Stimulated activated CD8-positive, alpha-beta memory T cell treated with anti-CD3 and anti-CD28 coated beads, Interleukin-7, amount 100 ng/mL, for 4 hours (primary cell): Measurements from ENCODE around the gene PLXNB3.

ENCODE experiments used
- DNase-seq, 2 donors: peaks; one replicate each; pipeline ENCODE4 v3.0.0-alpha.2; 2020; ENCODE audit warnings: low read depth in 2 of 2

The PLXNB3 gene

DNA sequence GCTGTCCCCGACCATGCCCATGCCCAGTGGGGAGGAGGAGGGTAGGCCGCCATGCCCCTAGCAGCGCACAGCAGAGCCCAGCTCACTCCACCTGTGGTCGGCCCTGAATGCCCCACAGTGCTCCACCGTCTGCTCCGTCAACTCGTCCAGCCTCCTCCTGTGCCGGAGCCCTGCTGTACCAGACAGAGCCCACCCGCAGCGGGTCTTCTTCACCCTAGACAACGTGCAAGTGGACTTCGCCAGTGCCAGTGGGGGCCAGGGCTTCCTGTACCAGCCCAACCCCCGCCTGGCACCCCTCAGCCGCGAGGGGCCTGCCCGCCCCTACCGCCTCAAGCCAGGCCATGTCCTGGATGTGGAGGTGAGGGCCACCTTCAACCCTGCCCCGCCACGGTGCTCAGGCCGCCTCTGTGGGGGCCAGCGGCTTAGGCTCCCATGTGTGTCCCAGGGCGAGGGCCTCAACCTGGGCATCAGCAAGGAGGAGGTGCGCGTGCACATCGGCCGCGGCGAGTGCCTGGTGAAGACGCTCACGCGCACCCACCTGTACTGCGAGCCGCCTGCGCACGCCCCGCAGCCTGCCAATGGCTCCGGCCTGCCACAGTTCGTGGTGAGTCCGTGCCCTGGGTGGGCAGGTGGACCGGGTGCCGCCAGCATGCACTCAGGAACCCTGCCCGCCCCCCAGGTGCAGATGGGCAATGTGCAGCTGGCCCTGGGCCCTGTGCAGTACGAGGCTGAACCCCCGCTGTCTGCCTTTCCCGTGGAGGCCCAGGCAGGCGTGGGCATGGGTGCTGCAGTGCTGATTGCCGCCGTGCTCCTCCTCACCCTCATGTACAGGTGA lies 9.9 kb downstream of the PLXNB3 start:
- no peak for DNase-seq

- no peak for DNase-seq
These were observed 10.7 kb downstream of the PLXNB3 start for GRCh38 chrX:153774576-153775292.

- no peak for DNase-seq
These were observed 11.5 kb downstream of the PLXNB3 start for GRCh38 chrX:153775293-153776119.

- DNase-seq = no peak
These were observed 12.1 kb downstream of the PLXNB3 start for GRCh38 chrX:153776120-153776599.

DNA sequence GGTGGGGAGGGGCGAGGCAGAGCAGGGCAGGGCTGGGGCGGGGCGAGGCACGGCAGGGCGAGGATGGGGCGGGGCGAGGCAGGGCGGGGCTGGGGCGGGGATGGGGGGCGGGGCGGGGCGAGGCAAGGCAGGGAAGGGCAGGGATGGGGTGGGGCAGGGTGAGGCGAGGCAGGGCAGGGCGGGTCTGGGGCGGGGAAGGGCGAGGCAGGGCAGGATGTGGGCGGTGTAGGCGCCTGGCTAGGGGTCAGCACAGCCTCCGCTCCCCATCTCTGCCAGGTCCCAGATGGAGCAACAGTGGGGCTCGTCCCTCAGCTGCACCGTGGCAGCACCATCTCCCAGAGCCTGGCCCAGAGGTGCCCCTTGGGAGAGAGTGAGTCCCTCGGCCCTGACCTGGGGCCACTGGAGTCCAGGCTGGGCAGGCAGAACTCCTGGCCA lies 12.6 kb downstream of the PLXNB3 start:
- no peak for DNase-seq

DNA sequence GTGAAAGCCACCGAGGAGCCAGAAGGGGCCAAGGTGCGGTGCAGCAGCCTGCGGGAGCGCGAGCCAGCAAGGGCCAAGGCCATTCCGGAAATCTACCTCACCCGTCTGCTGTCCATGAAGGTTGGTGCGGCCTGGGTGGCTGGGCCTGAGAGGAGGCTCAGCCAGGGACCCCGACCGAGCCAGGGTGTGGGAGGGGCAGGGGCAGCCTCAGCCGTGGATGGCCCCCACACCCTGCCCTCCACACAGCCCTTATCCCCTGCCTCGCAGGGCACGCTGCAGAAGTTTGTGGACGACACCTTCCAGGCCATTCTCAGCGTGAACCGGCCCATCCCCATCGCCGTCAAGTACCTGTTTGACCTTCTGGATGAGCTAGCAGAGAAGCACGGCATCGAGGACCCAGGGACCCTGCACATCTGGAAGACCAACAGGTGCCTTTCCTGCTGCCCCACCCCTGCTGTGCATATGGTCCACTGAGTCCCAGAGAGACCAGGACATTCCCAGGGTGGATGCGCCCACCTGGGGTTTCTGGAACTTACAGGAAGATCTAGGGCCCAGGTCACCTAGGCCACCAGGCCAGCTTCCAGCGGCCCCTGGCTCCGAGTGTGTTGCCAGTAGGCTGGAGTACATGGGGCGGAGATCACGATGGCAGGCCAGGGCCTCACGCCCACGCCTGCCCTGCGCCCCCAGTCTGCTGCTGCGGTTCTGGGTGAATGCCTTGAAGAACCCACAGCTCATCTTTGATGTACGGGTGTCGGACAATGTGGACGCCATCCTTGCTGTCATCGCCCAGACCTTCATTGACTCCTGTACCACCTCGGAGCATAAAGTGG lies 13.4 kb downstream of the PLXNB3 start:
- no peak for DNase-seq

DNA sequence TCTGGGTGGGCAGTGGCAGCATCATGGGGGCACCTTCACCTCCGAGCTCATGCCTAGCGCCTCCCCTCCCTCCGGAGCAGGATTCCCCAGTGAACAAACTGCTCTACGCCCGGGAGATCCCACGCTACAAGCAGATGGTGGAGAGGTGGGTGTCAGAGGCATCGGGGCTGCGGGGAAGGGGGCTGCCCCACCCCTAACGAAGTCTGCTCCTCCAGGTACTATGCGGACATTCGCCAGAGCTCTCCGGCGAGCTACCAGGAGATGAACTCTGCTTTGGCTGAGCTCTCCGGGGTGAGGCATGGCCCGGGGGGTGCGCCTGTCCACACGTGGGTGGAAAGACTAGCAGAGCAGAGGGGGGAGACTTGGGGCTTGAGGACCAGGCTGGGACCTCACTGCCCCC lies 14.1 kb downstream of the PLXNB3 start:
- DNase-seq = no peak

GRCh38 chrX:153778684-153779101 lies 14.6 kb downstream of the PLXNB3 start:
- no peak for DNase-seq

GRCh38 chrX:153779891-153780677 lies 16.0 kb downstream of the PLXNB3 start:
- DNase-seq = no peak

DNA sequence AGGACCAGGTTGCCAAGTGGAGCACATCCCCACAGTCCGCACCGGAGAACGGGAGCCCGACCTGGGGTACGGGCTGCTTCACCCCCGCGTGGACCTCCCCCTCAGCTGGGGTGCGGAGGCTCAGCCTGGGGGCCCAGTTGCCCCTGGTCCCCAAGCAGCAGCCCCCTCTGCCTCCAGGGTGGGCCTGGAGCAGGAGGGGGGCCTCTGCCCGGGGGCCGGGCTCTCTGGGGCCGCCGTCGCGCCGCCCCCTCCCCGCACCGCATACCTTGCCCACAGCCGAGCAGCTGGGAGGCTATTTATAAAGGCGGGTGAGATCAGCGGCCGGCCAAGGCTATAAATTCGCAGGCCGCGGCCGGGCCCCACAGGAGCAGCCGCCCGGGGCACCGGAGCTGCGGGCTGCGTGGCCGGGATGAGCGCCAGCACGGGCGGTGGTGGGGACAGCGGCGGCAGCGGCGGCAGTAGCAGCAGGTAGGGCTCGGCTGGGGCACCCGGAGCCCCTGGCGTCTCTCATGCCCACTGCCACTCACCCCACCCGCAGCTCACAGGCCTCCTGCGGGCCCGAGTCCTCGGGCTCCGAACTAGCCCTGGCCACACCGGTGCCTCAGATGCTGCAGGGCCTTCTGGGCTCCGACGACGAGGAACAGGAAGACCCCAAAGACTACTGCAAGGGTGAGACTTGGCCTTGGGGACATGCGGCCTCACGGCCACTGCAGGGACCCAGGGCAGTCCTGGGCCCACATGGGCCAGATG lies 16.8 kb downstream of the PLXNB3 start, which contains the start of gene SRPK3:
SRPK3 (plus strand) TSS at position 364 of the 750 bp plus-strand sequence; CDS start at position 410, 46 bp downstream.
- no peak for DNase-seq

- no peak for DNase-seq
These were observed 17.5 kb downstream of the PLXNB3 start for GRCh38 chrX:153781428-153782047.

DNA sequence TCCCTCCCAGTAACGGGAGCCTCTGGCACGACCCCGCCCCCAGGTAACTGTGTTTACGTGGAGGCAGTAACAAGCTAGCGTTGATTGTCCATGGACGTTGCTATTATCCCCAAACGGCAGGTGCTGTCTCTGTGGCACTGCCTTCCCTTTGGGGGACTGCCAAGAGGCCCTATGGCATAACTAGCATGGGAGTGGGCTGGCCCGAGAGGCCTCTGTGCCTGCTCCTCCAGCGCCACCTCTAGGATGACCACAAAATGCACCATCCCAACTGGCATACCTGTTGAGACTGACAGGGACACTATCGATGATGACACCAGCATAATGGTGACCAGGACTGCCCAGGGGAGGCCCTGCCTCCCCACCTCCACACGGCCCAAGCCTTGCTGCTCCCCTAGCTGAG lies 18.3 kb downstream of the PLXNB3 start:
- no peak for DNase-seq

DNA sequence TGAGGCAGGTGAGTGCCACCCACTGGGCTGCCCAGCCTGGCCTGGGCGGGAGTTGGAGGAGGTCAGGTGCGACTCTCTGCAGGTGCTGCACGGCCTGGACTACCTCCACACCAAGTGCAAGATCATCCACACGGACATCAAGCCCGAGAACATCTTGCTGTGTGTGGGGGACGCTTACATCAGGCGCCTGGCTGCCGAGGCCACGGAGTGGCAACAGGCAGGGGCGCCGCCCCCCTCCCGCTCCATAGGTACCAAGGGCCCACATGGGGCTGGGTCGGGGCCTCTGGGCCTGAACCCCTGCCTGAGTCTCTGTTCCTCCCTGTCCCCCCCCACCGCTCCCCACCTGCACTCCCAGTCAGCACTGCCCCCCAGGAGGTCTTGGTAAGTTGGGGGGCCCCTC lies 18.8 kb downstream of the PLXNB3 start:
- DNase-seq = no peak

DNA sequence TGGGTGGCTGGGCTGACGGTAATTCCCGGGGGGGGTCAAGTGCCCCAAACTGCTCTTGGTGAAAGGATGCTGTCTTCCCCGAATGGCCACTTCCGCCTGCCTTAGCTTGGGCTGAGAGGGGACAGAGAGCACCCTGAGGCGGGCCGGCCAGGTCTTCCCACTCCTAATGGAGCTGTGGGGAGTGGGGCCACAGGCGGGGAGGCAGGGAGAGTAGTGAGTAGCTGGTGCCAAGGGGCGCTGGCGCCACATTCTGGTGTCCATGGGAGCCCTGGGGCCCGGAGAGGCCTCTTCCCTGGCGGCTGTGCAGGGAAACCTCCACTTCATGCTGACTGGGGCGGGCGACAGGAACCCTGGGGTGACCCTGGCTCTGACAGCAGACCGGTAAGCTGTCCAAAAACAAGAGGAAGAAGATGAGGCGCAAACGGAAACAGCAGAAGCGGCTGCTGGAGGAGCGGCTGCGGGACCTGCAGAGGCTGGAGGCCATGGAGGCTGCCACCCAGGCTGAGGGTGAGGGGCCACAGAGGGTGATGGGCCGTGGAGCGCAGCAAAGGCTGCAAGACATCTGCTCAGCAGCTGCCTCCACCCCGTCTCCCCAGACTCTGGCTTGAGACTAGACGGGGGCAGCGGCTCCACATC lies 19.4 kb downstream of the PLXNB3 start:
- no peak for DNase-seq

- no peak for DNase-seq
These were observed 20.4 kb downstream of the PLXNB3 start for GRCh38 chrX:153784325-153784967.

DNA sequence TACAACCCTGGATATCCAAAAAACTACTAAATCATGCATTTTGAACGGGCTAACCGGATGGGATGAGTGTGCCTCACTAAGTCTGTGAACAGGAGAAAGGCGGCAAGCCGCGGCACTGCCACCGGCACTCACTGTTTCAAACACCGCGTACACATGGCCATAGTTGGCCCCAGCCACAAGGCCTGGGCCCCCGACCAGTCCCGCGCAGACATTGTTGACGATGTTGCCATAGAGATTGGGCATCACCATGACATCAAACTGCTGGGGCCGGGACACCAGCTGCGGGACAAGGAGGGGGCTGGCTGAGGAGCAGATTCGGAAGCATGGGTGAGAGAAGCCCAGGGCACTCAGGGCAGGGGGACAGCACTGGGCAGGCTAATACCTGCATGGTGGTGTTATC lies 22.6 kb downstream of the PLXNB3 start:
- DNase-seq = no peak

GRCh38 chrX:153789654-153790053 lies 25.6 kb downstream of the PLXNB3 start:
- DNase-seq = no peak
